Endothelial cell of umbilical vein (primary cell): ENCODE data around the gene TEX38. TPM values are rescaled to one million over a fixed set of nuclear protein-coding genes. Genes with fewer than 3 reads are reported as not detected.
"Not testable (repeated sequence)": the region's sequence is repeated elsewhere in the genome, so short reads cannot be mapped to it uniquely, and the experiment has no call there.

Experiments
- BruUV-seq: library from RNA; stranded (reverse); fragments of 400-500 nt; replicated peaks from 2 replicates; lab custom pipeline; 2021; lab: Mats Ljungman, UMichigan
- CTCF ChIA-PET: fragments of 300-600, 350-600 bp; sonication (Branson Sonifier 250); formaldehyde crosslinking; loops from one replicate; lab custom pipeline; 2021; ENCODE audit warnings: antibody characterized with exemption, inconsistent platforms; lab: Charles Lee
- POLR2A ChIA-PET: fragments of 300-600, 350-600 bp; sonication (Branson Sonifier 250); formaldehyde crosslinking; loops from one replicate; lab custom pipeline; 2021; ENCODE audit warnings: antibody characterized with exemption, inconsistent platforms; lab: Charles Lee
- DNase-seq: peaks from one replicate; pipeline ENCODE4 v3.0.0-alpha.2; 2011; ENCODE audit warnings: low read depth, low spot score
- FAIRE-seq: peaks from 2 replicates; lab custom pipeline; 2011; peaks lifted over from hg19 to GRCh38; lab: Jason Lieb, UNC
- H2AFZ ChIP-seq: 2 replicates; pipeline ENCODE4 v1.6.0; 2012; ENCODE audit warnings: low read depth, low read length, control low read depth, inconsistent platforms
- H3K27ac ChIP-seq: 2 replicates; pipeline ENCODE4 v1.5.1; 2011; ENCODE audit warnings: low read depth, mild to moderate bottlenecking, control low read depth, low read length, moderate library complexity; ENCODE audit not compliant: insufficient read depth
- H3K27me3 ChIP-seq, 2 experiments: 2 replicates each; pipeline versions ENCODE4 v1.6.0 to v1.6.1; 2011; ENCODE audit warnings: low read length in 2 of 2, mixed read lengths in 1 of 2; ENCODE audit not compliant: control insufficient read depth in 2 of 2, insufficient read depth in 2 of 2
- H3K36me3 ChIP-seq, 2 experiments: 2 replicates in 1 of 2; 3 replicates in 1 of 2; pipeline ENCODE4 v1.5.1; 2011; ENCODE audit warnings: low read length in 2 of 2, mild to moderate bottlenecking in 1 of 2, moderate library complexity in 1 of 2; ENCODE audit not compliant: control insufficient read depth in 2 of 2, insufficient read depth in 2 of 2; ENCODE audit errors: extremely low read depth in 1 of 2
- H3K4me1 ChIP-seq: 3 replicates; pipeline ENCODE4 v1.5.1; 2011; ENCODE audit warnings: mild to moderate bottlenecking, low read length; ENCODE audit not compliant: control insufficient read depth, insufficient read depth; ENCODE audit errors: extremely low read depth
- H3K4me2 ChIP-seq: 2 replicates; pipeline ENCODE4 v1.6.1; 2011; ENCODE audit warnings: low read length, control low read depth, mixed read lengths; ENCODE audit not compliant: insufficient read depth
- H3K4me3 ChIP-seq, 3 experiments: fragments of 200-600 bp in 1 of 3; sonication (generic), shearing (Covaris generic) in 1 of 3; replicated peaks in 1 of 3; 2 replicates each; pipeline ENCODE4 v1.5.1; 2011 to 2016; ENCODE audit warnings: control low read depth in 3 of 3, low read length in 3 of 3, mild to moderate bottlenecking in 2 of 3, inconsistent platforms in 1 of 3, low read depth in 1 of 3, moderate library complexity in 1 of 3; ENCODE audit not compliant: insufficient read depth in 1 of 3
- H3K79me2 ChIP-seq: 2 replicates; pipeline ENCODE4 v1.6.0; 2012; ENCODE audit warnings: low read length, inconsistent platforms; ENCODE audit not compliant: control insufficient read depth, insufficient read depth
- H3K9ac ChIP-seq: replicated peaks from 2 replicates; pipeline ENCODE3; 2011; ENCODE audit warnings: low read length, control low read depth; ENCODE audit not compliant: insufficient read depth; ENCODE audit errors: extremely low read depth
- H3K9me1 ChIP-seq: replicated peaks from 3 replicates; pipeline ENCODE4 v1.6.0; 2011; ENCODE audit warnings: mild to moderate bottlenecking, low read length; ENCODE audit not compliant: control insufficient read depth, insufficient read depth; ENCODE audit errors: extremely low read depth
- H3K9me3 ChIP-seq: replicated peaks from 2 replicates; pipeline ENCODE4 v1.5.1; 2012; ENCODE audit warnings: low read length, inconsistent platforms; ENCODE audit not compliant: control insufficient read depth, insufficient read depth
- H4K20me1 ChIP-seq: replicated peaks from 2 replicates; pipeline ENCODE3; 2011; ENCODE audit warnings: mild to moderate bottlenecking, low read length; ENCODE audit not compliant: control insufficient read depth, insufficient read depth; ENCODE audit errors: extremely low read depth
- EZH2 ChIP-seq: IDR thresholded peaks from 2 replicates; pipeline ENCODE4 v1.6.1; 2012; ENCODE audit warnings: borderline replicate concordance, low read depth, mild to moderate bottlenecking, moderate library complexity, low read length, inconsistent platforms; ENCODE audit not compliant: severe bottlenecking
- FOS ChIP-seq: IDR thresholded peaks from 2 replicates; pipeline ENCODE4 v1.6.1; 2011; ENCODE audit warnings: mild to moderate bottlenecking, low read length, moderate library complexity, borderline replicate concordance; ENCODE audit not compliant: insufficient read depth
- GATA2 ChIP-seq: IDR thresholded peaks from 2 replicates; pipeline ENCODE4 v1.7.0; 2011; ENCODE audit warnings: low read depth, mild to moderate bottlenecking, moderate library complexity, mixed read lengths, low read length; ENCODE audit not compliant: insufficient read length, insufficient read depth
- JUN ChIP-seq: IDR thresholded peaks from 2 replicates; pipeline ENCODE4 v1.6.1; 2011; ENCODE audit warnings: borderline replicate concordance, low read depth; ENCODE audit not compliant: insufficient read length, insufficient read depth
- MYC ChIP-seq: IDR thresholded peaks from one replicate; pipeline ENCODE4 v1.6.1; 2011; ENCODE audit warnings: mild to moderate bottlenecking, low read depth, low read length
- POLR2A ChIP-seq: IDR thresholded peaks from 2 replicates; pipeline ENCODE4 v1.6.1; 2012; ENCODE audit warnings: low read depth, mild to moderate bottlenecking, control low read depth, low read length
- POLR2AphosphoS5 ChIP-seq: IDR thresholded peaks from 2 replicates; pipeline ENCODE4 v1.6.1; 2012; ENCODE audit warnings: low read depth, mild to moderate bottlenecking, control low read depth, low read length, moderate library complexity; ENCODE audit not compliant: insufficient read depth
- dilution Hi-C: fragments of 300-500 bp; cut with MboI; formaldehyde crosslinking; loops from one replicate; pipeline ENCODE4 v1.15.0; 2019; ENCODE audit warnings: low sequenced_read_pairs; ENCODE audit not compliant: extremely low pct_ligation_motif_present
- intact Hi-C: fragments of 100-400 bp; cut with micrococcal nuclease; formaldehyde crosslinking; loops from one replicate; pipeline ENCODE4 v1.10.0; 2022
- polyA plus RNA-seq, 4 experiments: library from polyadenylated mRNA; depleted of rRNA in 3 of 4; stranded (reverse) in 3 of 4; unstranded in 1 of 4; fragments of >200 nt; gene quantifications; 2 replicates each; pipeline versions ENCODE4 v1.2.1 to v1.2.3, GENCODE V29; 2011 to 2012; ENCODE audit warnings: missing spikeins in 1 of 4
- total RNA-seq: library from RNA; stranded (reverse); gene quantifications from 2 replicates; pipeline ENCODE4 v1.2.3, GENCODE V29; 2021
- TF ChIP-seq, protein P1 (sequence below), 2 donors: IDR thresholded peaks; 1 replicate in 1 of 2; 2 replicates in 1 of 2; pipeline ENCODE4 v1.5.1; 2011; ENCODE audit warnings: low read length in 2 of 2, mild to moderate bottlenecking in 2 of 2, moderate library complexity in 2 of 2, control low read depth in 1 of 2, inconsistent platforms in 1 of 2, low read depth in 1 of 2; ENCODE audit not compliant: insufficient read depth in 1 of 2; ENCODE audit errors: extremely low read depth in 1 of 2
- TF ChIP-seq, protein P2 (sequence below): IDR thresholded peaks from 2 replicates; pipeline ENCODE4 v1.6.1; 2011; ENCODE audit not compliant: insufficient read depth, insufficient read length

The TEX38 gene
- total and polyA plus RNA-seq, 2 donors (not counting 3 experiments of a cell fraction or from before 2014, with no cell fraction given): not detected

DNA sequence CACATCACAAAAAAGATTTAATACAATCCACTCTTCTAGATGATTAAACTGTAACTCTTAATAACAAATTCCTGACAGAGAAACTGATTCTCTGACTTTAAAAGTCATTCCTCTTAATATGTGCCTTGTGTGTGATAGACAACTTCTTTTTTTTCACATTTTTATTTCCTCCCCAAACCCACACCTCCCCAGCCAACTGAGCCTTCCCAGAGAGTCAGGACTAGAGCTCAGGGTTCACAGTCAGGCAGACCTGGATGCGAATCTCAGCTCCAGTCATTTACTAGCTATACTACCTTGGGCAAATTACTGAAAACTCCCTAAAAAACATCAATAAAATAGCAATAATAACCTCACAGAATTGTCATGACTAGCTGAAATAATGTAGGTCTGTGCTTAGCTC, 17.6 kb upstream of the TEX38 start:
- H3K4me1 ChIP-seq: no peaks in the 10 kb centered on the region
- H3K9me3 ChIP-seq: no peaks in the 10 kb centered on the region
- H2AFZ ChIP-seq: no peak overlapping the region
- intact Hi-C loops: no loop called here
- H3K27me3 ChIP-seq: no peaks in the 10 kb centered on the region
- H3K9ac ChIP-seq: no peak overlapping the region
- H3K27ac ChIP-seq: no peak overlapping the region
- FAIRE-seq (no peak), DNase-seq (no peak)
- no peaks in the 10 kb centered on the region for H3K9me1 ChIP-seq
- no TSS peak for BruUV-seq
- no peaks in the 10 kb centered on the region for H3K79me2 ChIP-seq
- dilution Hi-C loops: no loop called here
- TF ChIP-seq MYC: no peak
- no peak for TF ChIP-seq GATA2
- TF ChIP-seq, protein P1, sequence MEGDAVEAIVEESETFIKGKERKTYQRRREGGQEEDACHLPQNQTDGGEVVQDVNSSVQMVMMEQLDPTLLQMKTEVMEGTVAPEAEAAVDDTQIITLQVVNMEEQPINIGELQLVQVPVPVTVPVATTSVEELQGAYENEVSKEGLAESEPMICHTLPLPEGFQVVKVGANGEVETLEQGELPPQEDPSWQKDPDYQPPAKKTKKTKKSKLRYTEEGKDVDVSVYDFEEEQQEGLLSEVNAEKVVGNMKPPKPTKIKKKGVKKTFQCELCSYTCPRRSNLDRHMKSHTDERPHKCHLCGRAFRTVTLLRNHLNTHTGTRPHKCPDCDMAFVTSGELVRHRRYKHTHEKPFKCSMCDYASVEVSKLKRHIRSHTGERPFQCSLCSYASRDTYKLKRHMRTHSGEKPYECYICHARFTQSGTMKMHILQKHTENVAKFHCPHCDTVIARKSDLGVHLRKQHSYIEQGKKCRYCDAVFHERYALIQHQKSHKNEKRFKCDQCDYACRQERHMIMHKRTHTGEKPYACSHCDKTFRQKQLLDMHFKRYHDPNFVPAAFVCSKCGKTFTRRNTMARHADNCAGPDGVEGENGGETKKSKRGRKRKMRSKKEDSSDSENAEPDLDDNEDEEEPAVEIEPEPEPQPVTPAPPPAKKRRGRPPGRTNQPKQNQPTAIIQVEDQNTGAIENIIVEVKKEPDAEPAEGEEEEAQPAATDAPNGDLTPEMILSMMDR (IDR thresholded peaks at IDR 0.05; ENCODE audit: extremely low read depth in 1 of 2, insufficient read depth in 1 of 2, low read depth in 1 of 2, low read length in 2 of 2): no peak
- TF ChIP-seq, protein P2, sequence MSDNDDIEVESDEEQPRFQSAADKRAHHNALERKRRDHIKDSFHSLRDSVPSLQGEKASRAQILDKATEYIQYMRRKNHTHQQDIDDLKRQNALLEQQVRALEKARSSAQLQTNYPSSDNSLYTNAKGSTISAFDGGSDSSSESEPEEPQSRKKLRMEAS: no peak
- no peak for TF ChIP-seq FOS
- TF ChIP-seq POLR2AphosphoS5: no peak
- no peak for TF ChIP-seq EZH2
- TF ChIP-seq POLR2A: no peak
- no peak for TF ChIP-seq JUN
- peaks cover 6 to 8% of the 10 kb centered on the region in 2 experiments for H3K36me3 ChIP-seq
- POLR2A ChIA-PET: no interaction called here
- H3K4me3 ChIP-seq: no peak overlapping the region
- CTCF ChIA-PET: interaction anchor here (1.3 kb wide), 2 partner anchors 12 to 31 kb away, joined by 4 to 6 read pairs; no protein-coding TSS in a partner anchor
- no peak overlapping the region for H3K4me2 ChIP-seq
- H4K20me1 ChIP-seq: no peaks in the 10 kb centered on the region

DNA sequence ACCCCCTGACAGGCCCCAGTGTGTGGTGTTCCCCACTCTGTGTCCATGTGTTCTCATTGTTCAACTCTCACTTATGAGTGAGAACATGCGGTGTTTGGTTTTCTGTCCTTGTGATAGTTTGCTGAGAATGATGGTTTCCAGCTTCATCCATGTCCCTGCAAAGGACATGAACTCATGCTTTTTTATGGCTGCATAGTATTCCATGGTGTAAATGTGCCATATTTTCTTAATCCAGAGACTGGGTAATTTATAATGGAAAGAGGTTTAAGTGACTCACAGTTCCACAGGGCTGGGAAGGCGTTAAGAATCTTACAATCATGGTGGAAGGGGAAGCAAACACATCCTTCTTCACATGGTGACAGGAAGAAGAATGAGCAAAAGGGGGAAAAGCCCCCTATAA, 17.0 kb upstream of the TEX38 start:
- H3K4me1 ChIP-seq, H3K27me3 ChIP-seq, H3K4me2 ChIP-seq, BruUV-seq, H3K36me3 ChIP-seq, H3K9me1 ChIP-seq, H4K20me1 ChIP-seq, FAIRE-seq, H3K79me2 ChIP-seq, H3K9me3 ChIP-seq, DNase-seq, H2AFZ ChIP-seq, intact Hi-C loops, H3K27ac ChIP-seq, H3K9ac ChIP-seq, dilution Hi-C loops, H3K4me3 ChIP-seq, POLR2A ChIA-PET: not testable (repeated sequence)
- CTCF ChIA-PET: interaction anchor here (1.3 kb wide), 1 partner anchor 32 kb away, joined by 4 read pairs; no protein-coding TSS in a partner anchor
